ENCODE measurements around the gene NUP85. TPM values are rescaled to one million over a fixed set of nuclear protein-coding genes. Genes with fewer than 3 reads are reported as not detected.
"Not testable (repeated sequence)": the region's sequence is repeated elsewhere in the genome, so short reads cannot be mapped to it uniquely, and the experiment has no call there.

NUP85 gene, protein sequence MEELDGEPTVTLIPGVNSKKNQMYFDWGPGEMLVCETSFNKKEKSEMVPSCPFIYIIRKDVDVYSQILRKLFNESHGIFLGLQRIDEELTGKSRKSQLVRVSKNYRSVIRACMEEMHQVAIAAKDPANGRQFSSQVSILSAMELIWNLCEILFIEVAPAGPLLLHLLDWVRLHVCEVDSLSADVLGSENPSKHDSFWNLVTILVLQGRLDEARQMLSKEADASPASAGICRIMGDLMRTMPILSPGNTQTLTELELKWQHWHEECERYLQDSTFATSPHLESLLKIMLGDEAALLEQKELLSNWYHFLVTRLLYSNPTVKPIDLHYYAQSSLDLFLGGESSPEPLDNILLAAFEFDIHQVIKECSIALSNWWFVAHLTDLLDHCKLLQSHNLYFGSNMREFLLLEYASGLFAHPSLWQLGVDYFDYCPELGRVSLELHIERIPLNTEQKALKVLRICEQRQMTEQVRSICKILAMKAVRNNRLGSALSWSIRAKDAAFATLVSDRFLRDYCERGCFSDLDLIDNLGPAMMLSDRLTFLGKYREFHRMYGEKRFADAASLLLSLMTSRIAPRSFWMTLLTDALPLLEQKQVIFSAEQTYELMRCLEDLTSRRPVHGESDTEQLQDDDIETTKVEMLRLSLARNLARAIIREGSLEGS
- 100 to 1,000 TPM; 141 to 151 TPM for total RNA-seq

- POLR2A ChIA-PET, result interaction anchor here (0.5 to 1.0 kb wide), 6 partner anchors 9 to 320 kb away, joined by 3 to 8 read pairs (median 4); partner anchors contain the start of genes LLGL2 and SUMO2
- CTCF ChIA-PET, result interaction anchor here (0.7 to 2.1 kb wide), 7 partner anchors 18 to 207 kb away, joined by 3 to 9 read pairs (median 3); partner anchors contain the start of genes JPT1 and NT5C
Observed at GRCh38 chr17:75205037-75205792, at the start of gene NUP85. Gene NUP85, plus strand, starts transcription at chr17:75205679. Its CDS starts 83 bp downstream, at chr17:75205762.

GRCh38 chr17:75158480-75158879 lies 47.0 kb upstream of the NUP85 start:
- ChIA-PET POLR2A (interaction anchor here (0.8 kb wide), 1 partner anchor 27 kb away, joined by 3 read pairs; the partner anchor contains the start of gene NT5C), CTCF (interaction anchor here (0.7 kb wide), 1 partner anchor 120 kb away, joined by 3 read pairs; no protein-coding TSS in a partner anchor)

GRCh38 chr17:75159196-75160031 lies 46.1 kb upstream of the NUP85 start:
- POLR2A ChIA-PET, result interaction anchor here (0.6 to 0.8 kb wide), 2 partner anchors 13 to 28 kb away, joined by 3 to 4 read pairs; partner anchors contain the start of gene NT5C
- CTCF ChIA-PET, result no interaction called here

GRCh38 chr17:75160211-75160610 lies 45.3 kb upstream of the NUP85 start:
- ChIA-PET CTCF (no interaction called here), POLR2A (no interaction called here)

- POLR2A ChIA-PET, result interaction anchor here (1.0 kb wide), 1 partner anchor 9 kb away, joined by 3 read pairs; the partner anchor contains the start of gene JPT1
- CTCF ChIA-PET, result interaction anchor here (0.9 kb wide), 1 partner anchor 49 kb away, joined by 3 read pairs; no protein-coding TSS in a partner anchor
Observed at GRCh38 chr17:75163074-75163473, 42.4 kb upstream of the NUP85 start.

GRCh38 chr17:75164606-75165005 lies 40.9 kb upstream of the NUP85 start:
- POLR2A ChIA-PET, result interaction anchor here (0.9 kb wide), 1 partner anchor 48 kb away, joined by 3 read pairs; no protein-coding TSS in a partner anchor
- CTCF ChIA-PET, result not testable (repeated sequence)

DNA sequence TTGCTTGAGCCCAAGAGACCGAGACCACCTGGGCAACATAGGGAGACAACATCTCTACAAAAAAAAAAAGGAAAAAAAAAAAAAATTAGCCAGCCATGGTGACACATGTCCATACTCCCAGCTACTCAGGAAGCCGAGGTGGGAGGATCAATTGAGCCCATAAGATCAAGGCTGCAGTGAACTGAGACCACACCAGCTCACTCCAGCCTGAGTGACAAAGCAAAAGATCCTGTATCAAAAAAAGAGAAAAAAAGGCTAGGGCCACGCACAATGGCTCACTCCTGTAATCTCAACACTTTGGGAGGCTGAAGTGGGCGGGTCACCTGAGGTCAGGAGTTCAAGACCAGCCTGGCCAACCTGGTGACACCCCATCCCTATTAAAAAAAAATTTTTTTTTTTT lies 36.5 kb upstream of the NUP85 start:
- ChIA-PET POLR2A (no interaction called here), CTCF (interaction anchor here (0.7 to 1.1 kb wide), 2 partner anchors 33 to 38 kb away, joined by 3 read pairs; no protein-coding TSS in a partner anchor)

GRCh38 chr17:75173526-75173925 lies 32.0 kb upstream of the NUP85 start:
- POLR2A ChIA-PET, result interaction anchor here (0.8 kb wide), 1 partner anchor 18 kb away, joined by 5 read pairs; no protein-coding TSS in a partner anchor

GRCh38 chr17:75174996-75175395 lies 30.5 kb upstream of the NUP85 start:
- POLR2A ChIA-PET, result no interaction called here
- CTCF ChIA-PET, result interaction anchor here (0.6 to 4.0 kb wide), 4 partner anchors 11 to 61 kb away, joined by 3 to 19 read pairs (median 3); no protein-coding TSS in a partner anchor

More at GRCh38 chr17:75173526-75173925, 32.0 kb upstream of the NUP85 start:
- CTCF ChIA-PET, result interaction anchor here (1.1 to 4.0 kb wide), 3 partner anchors 15 to 66 kb away, joined by 3 to 19 read pairs (median 12); no protein-coding TSS in a partner anchor

- ChIA-PET POLR2A (no interaction called here), CTCF (interaction anchor here (1.3 to 4.0 kb wide), 2 partner anchors 8 to 62 kb away, joined by 3 to 19 read pairs; no protein-coding TSS in a partner anchor)
Observed at GRCh38 chr17:75176625-75177024, 28.9 kb upstream of the NUP85 start.

GRCh38 chr17:75178453-75178852 lies 27.0 kb upstream of the NUP85 start:
- ChIA-PET POLR2A (interaction anchor here (0.7 kb wide), 1 partner anchor 65 kb away, joined by 5 read pairs; no protein-coding TSS in a partner anchor), CTCF (no interaction called here)

DNA sequence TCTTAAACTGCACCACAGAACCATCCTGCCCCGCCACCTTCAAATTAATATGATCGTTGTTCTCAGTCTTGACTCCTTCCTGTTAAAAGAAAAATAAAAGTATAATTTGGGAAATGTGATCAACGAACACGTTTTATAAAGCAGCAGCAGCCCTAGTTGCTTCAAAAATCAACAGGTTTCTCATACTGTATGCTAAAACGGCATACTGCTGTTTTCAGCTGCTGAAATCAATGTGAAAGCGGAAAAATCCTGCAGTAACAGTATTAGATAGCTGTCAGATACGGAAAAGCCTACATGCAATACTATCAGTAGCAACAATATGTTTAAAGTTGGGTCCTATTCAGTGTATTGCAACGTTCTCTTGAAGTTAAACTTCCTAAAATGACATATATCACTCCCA lies 24.4 kb upstream of the NUP85 start:
- ChIA-PET POLR2A (interaction anchor here (0.7 kb wide), 2 partner anchors 26 to 282 kb away, joined by 3 to 5 read pairs; partner anchors contain the start of gene JPT1), CTCF (interaction anchor here (0.8 to 1.6 kb wide), 4 partner anchors 9 to 51 kb away, joined by 3 to 4 read pairs (median 4); no protein-coding TSS in a partner anchor)

- CTCF ChIA-PET, result interaction anchor here (0.8 to 2.6 kb wide), 4 partner anchors 9 to 51 kb away, joined by 3 to 11 read pairs (median 4); no protein-coding TSS in a partner anchor
- POLR2A ChIA-PET, result interaction anchor here (0.7 to 2.1 kb wide), 2 partner anchors 27 to 281 kb away, joined by 3 to 7 read pairs; partner anchors contain the start of gene JPT1
Observed at GRCh38 chr17:75181608-75182318, 23.7 kb upstream of the NUP85 start.

GRCh38 chr17:75182319-75182568 lies 23.2 kb upstream of the NUP85 start:
- POLR2A ChIA-PET, result interaction anchor here (1.4 to 2.1 kb wide), 2 partner anchors 28 to 88 kb away, joined by 3 to 7 read pairs; partner anchors contain the start of genes JPT1 and MIF4GD
- CTCF ChIA-PET, result interaction anchor here (2.6 kb wide), 1 partner anchor 20 kb away, joined by 11 read pairs; no protein-coding TSS in a partner anchor

DNA sequence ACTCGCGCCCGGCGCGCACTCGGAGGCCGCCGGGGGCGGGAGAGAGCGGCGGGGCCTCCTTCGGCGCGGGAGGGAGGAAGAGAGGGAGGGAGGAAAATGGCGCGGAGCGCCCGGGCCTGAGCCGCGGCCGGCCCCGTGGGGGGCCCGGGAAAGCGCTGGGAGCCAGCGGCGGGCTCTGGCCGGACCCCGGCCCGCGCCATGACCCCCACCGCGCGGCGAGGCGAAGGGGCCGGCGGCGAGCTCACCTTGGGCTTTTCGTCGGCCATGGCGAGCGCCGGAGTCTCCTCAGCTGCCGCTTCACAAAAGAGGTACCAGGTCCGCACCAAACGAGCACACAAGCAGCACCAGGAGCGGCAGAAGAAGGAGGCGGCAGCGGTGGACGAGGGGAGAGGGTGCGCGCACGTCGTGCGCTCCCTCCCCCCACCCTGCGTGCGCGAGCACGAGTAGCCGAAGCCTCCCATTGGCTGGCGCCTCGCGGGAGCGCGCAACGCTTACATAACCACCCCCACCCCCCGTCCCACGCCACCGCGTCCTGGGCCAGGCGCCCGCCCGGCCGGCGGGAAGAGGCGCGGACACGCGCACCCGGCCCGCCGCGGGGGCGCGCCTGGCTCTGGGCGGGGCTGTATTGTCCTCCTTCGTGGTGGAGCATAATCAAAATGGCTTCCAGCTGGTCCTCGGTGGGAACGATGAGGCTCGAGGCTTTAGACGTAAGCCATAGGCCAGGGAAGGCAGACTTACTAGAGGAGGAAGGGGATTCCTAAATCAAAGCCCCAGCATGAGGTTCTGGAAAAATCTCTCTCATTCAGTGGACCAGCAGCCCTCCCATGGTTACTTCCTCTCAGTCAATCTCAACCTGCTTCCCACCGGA lies 22.7 kb upstream of the NUP85 start, which contains the start of gene SUMO2:
SUMO2 (minus strand) TSS at position 391 of the 868 bp plus-strand sequence; CDS start at position 266, 125 bp downstream.
- ChIA-PET CTCF (interaction anchor here (1.0 to 2.6 kb wide), 5 partner anchors 9 to 69 kb away, joined by 3 to 11 read pairs (median 4); no protein-coding TSS in a partner anchor), POLR2A (interaction anchor here (0.6 to 2.1 kb wide), 4 partner anchors 23 to 96 kb away, joined by 3 to 7 read pairs (median 5); partner anchors contain the start of genes JPT1, MIF4GD and NUP85)
